Sigmoid colon (tissue), 7 donors: ENCODE data around the gene LRRC57. TPM values are rescaled to one million over a fixed set of nuclear protein-coding genes. Genes with fewer than 3 reads are reported as not detected.

Experiments
- DNase-seq: peaks from one replicate; pipeline ENCODE4 v3.0.0-alpha.2; 2019
- H3K27ac ChIP-seq, 4 donors: fragments of 200-600 bp; sonication (generic); one replicate each; pipeline ENCODE4 v1.5.1; 2016 to 2019; ENCODE audit warnings: mild to moderate bottlenecking in 1 of 4
- H3K27me3 ChIP-seq, 3 donors: fragments of 200-600 bp; sonication (generic); one replicate each; pipeline ENCODE4 v1.5.1; 2019; ENCODE audit warnings: mild to moderate bottlenecking in 1 of 3
- H3K36me3 ChIP-seq, 4 donors: fragments of 200-600 bp; sonication (generic); one replicate each; pipeline ENCODE4 v1.5.1; 2016 to 2019
- H3K4me1 ChIP-seq, 4 donors: fragments of 200-600 bp; sonication (generic); one replicate each; pipeline ENCODE4 v1.5.1; 2017 to 2019
- H3K4me3 ChIP-seq, 4 donors: fragments of 200-600 bp; sonication (generic); one replicate each; pipeline ENCODE4 v1.5.1; 2017 to 2019; ENCODE audit warnings: mild to moderate bottlenecking in 2 of 4, moderate library complexity in 1 of 4
- H3K9me3 ChIP-seq, 4 donors: fragments of 200-600 bp in 3 of 4; sonication (generic) in 3 of 4; one replicate each; pipeline versions ENCODE4 v1.5.1 to v1.6.1; 2013 to 2019
- CTCF ChIP-seq, 4 experiments: fragments of 450-650 bp in 3 of 4; fragments of 200-600 bp in 1 of 4; IDR thresholded peaks; one replicate each; pipeline ENCODE4 v1.5.1; 2016 to 2019; ENCODE audit warnings: antibody characterized with exemption in 4 of 4, mild to moderate bottlenecking in 3 of 4, moderate library complexity in 2 of 4
- EP300 ChIP-seq, 4 donors: sonication (generic); formaldehyde crosslinking; IDR thresholded peaks; one replicate each; pipeline ENCODE4 v1.6.1; 2017; ENCODE audit warnings: antibody characterized with exemption in 4 of 4
- POLR2A ChIP-seq, 2 donors: fragments of 450-650 bp; IDR thresholded peaks; one replicate each; pipeline ENCODE4 v1.6.1; 2016; ENCODE audit warnings: antibody characterized with exemption in 2 of 2, mild to moderate bottlenecking in 2 of 2, moderate library complexity in 2 of 2
- POLR2AphosphoS5 ChIP-seq, 4 donors: sonication (generic); formaldehyde crosslinking; IDR thresholded peaks; one replicate each; pipeline ENCODE4 v1.6.1; 2017; ENCODE audit warnings: antibody characterized with exemption in 4 of 4
- WGBS, 2 donors: extraction: QIAGEN DNeasy Blood & Tissue Kit; methylation state at CpG; one replicate each; pipeline ENCODE4 v1.1.7; 2013; 5-methylcytosine and 5-hydroxymethylcytosine counted together
- intact Hi-C: fragments of 100-400 bp; cut with DNase I; formaldehyde crosslinking; loops from one replicate; pipeline ENCODE4 v1.15.1; 2023
- polyA plus RNA-seq, 3 donors: library from polyadenylated mRNA; stranded (reverse); fragments of 200-250 nt; gene quantifications; one replicate each; pipeline ENCODE4 v1.2.3, GENCODE V29; 2013
- total RNA-seq, 4 donors: library from RNA; depleted of rRNA; stranded (reverse); fragments of >200 nt; gene quantifications; one replicate each; pipeline ENCODE4 v1.1.0, GENCODE V29; 2016
- donor health status: healthy with polysubstance abuse.
- donor health status: Bipolar disorder and iron deficiency.
- donor health status: healthy.

LRRC57 gene
- total and polyA plus RNA-seq, 7 donors: 8.4 to 24.6 (median 11.5) TPM

GRCh38 chr15:42553554-42553953, 5.0 kb upstream of the LRRC57 start:
- H3K27ac ChIP-seq: no peak overlapping the region
- TF ChIP-seq POLR2A (IDR thresholded peaks at IDR 0.05) (no peak), POLR2AphosphoS5 (IDR thresholded peaks at IDR 0.05) (no peak), EP300 (IDR thresholded peaks at IDR 0.05) (no peak), CTCF (IDR thresholded peaks at IDR 0.05) (no peak)
- 93% methylated on average over 1 of the region's 1 CpG for WGBS, 2 donors
- no peak for DNase-seq
- H3K9me3 ChIP-seq: no peaks in the 10 kb centered on the region
- H3K4me3 ChIP-seq: no peak overlapping the region
- peaks cover 0 to 7% (median 3%) of the 10 kb centered on the region in 4 donors for H3K4me1 ChIP-seq
- H3K36me3 ChIP-seq: peaks cover 0 to 7% (median 1%) of the 10 kb centered on the region in 4 donors
- H3K27me3 ChIP-seq: no peaks in the 10 kb centered on the region
- intact Hi-C loops: no loop called here

GRCh38 chr15:42549741-42550392, 1.3 kb upstream of the LRRC57 start:
- peak overlapping the region in 3 of 4 donors; percentile 77 to 94 (median 84) for H3K4me3 ChIP-seq
- 68 to 70% methylated on average over 12 of the region's 12 CpGs for WGBS, 2 donors
- H3K4me1 ChIP-seq: peaks cover 0 to 26% (median 24%) of the 10 kb centered on the region in 4 donors
- TF ChIP-seq EP300 (IDR thresholded peaks at IDR 0.05) (no peak), CTCF (IDR thresholded peaks at IDR 0.05) (no peak), POLR2A (IDR thresholded peaks at IDR 0.05) (no peak), POLR2AphosphoS5 (IDR thresholded peaks at IDR 0.05) (no peak)
- intact Hi-C loops: loop anchor here (2.0 to 5.0 kb wide), 3 partner anchors 32 to 101 kb away; partner anchors contain the start of gene SNAP23
- DNase-seq: no peak
- no peaks in the 10 kb centered on the region for H3K9me3 ChIP-seq
- H3K36me3 ChIP-seq: peaks cover 0 to 9% (median 2%) of the 10 kb centered on the region in 4 donors
- peak overlapping the region; percentile 89 to 97 (median 92) for H3K27ac ChIP-seq
- no peaks in the 10 kb centered on the region for H3K27me3 ChIP-seq

GRCh38 chr15:42549032-42549491, 469 bp upstream of the LRRC57 start:
- Histone ChIP-seq H3K9me3 (no peaks in the 10 kb centered on the region), H3K27ac (peak overlapping the region; percentile 89 to 97 (median 92)), H3K4me1 (peaks cover 0 to 26% (median 24%) of the 10 kb centered on the region in 4 donors), H3K27me3 (no peaks in the 10 kb centered on the region), H3K36me3 (peaks cover 6 to 17% (median 8%) of the 10 kb centered on the region in 4 donors), H3K4me3 (peak overlapping the region; percentile 72 to 94 (median 80))
- WGBS, 2 donors: 0 to 1% methylated on average over 15 of the region's 15 CpGs
- intact Hi-C loops: loop anchor here (2.0 to 5.0 kb wide), 3 partner anchors 33 to 102 kb away; partner anchors contain the start of gene SNAP23
- TF ChIP-seq EP300 (IDR thresholded peaks at IDR 0.05) (no peak), POLR2AphosphoS5 (IDR thresholded peaks at IDR 0.05) (no peak)
- no peak for DNase-seq

- no peak for DNase-seq
- TF ChIP-seq POLR2AphosphoS5 (IDR thresholded peaks at IDR 0.05): no peak
- peaks cover 0 to 26% (median 24%) of the 10 kb centered on the region in 4 donors for H3K4me1 ChIP-seq
- H3K27ac ChIP-seq: peak overlapping the region; percentile 89 to 97 (median 92)
- no peaks in the 10 kb centered on the region for H3K9me3 ChIP-seq
- no peaks in the 10 kb centered on the region for H3K27me3 ChIP-seq
- H3K36me3 ChIP-seq: peaks cover 6 to 28% (median 17%) of the 10 kb centered on the region in 4 donors
- 1 to 9% methylated on average over 9 of the region's 9 CpGs for WGBS, 2 donors
- intact Hi-C loops: loop anchor here (2.0 to 5.0 kb wide), 3 partner anchors 34 to 103 kb away; partner anchors contain the start of gene SNAP23
- peak overlapping the region; percentile 72 to 94 (median 80) for H3K4me3 ChIP-seq
Measured at GRCh38 chr15:42547918-42548248, 710 bp downstream of the LRRC57 start.

GRCh38 chr15:42544853-42545629, 3.6 kb downstream of the LRRC57 start:
- no peak for DNase-seq
- Histone ChIP-seq H3K4me3 (no peak overlapping the region), H3K9me3 (no peaks in the 10 kb centered on the region), H3K36me3 (peaks cover 6 to 51% (median 18%) of the 10 kb centered on the region in 4 donors), H3K27ac (no peak overlapping the region), H3K4me1 (peaks cover 0 to 26% (median 23%) of the 10 kb centered on the region in 4 donors), H3K27me3 (no peaks in the 10 kb centered on the region)
- WGBS, 2 donors: 88 to 92% methylated on average over 4 of the region's 4 CpGs
- TF ChIP-seq POLR2A (IDR thresholded peaks at IDR 0.05): no peak
- TF ChIP-seq EP300 (IDR thresholded peaks at IDR 0.05): no peak
- TF ChIP-seq POLR2AphosphoS5 (IDR thresholded peaks at IDR 0.05): no peak
- no peak for TF ChIP-seq CTCF (IDR thresholded peaks at IDR 0.05)
- intact Hi-C loops: loop anchor here (5.0 kb wide), 2 partner anchors 37 to 48 kb away; partner anchors contain the start of gene SNAP23
